ENCODE results near the gene SLCO4C1. TPM values are rescaled to one million over a fixed set of nuclear protein-coding genes. Genes with fewer than 3 reads are reported as not detected.

SLCO4C1 gene
- total and polyA plus RNA-seq, 2 of the 13 experiments (the other 11 are each of a cell fraction or from before 2014, with no cell fraction given): 1.3 to 7.8 TPM

DNA sequence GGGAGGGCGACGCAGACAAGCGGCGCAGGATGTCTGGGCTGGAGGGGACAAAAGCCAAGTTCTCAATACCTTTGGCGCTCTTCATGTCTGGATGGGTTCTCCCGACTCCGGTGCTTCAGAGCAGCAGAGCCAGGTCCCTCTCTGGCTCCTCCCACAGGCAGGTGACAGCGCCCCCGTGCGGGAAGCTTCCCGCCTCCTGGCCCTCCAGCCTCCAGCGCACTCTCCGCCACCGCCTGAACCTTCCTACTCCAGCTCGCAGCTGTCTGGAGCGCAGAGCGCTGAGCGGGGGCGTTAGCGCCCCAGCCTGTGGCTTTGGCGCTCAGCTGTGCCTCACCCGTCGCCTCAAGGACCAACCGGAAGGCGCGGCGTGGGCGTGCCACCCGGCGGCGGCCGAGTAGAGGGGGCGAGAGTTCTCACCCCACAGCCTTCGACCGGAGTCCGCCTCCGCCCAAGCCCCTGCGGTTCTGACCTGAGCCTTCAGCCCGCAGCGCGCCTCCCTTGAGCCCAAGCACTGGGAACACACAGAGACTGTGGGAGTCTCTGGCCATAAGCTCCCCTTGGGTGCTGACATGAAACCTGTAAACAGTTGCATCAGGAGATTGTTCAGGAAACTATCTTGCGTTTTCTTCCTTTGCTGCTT lies at the start of gene SLCO4C1 (continued):
- TF ChIP-seq, protein P1, sequence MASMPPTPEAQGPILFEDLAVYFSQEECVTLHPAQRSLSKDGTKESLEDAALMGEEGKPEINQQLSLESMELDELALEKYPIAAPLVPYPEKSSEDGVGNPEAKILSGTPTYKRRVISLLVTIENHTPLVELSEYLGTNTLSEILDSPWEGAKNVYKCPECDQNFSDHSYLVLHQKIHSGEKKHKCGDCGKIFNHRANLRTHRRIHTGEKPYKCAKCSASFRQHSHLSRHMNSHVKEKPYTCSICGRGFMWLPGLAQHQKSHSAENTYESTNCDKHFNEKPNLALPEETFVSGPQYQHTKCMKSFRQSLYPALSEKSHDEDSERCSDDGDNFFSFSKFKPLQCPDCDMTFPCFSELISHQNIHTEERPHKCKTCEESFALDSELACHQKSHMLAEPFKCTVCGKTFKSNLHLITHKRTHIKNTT (CRISPR knock-in tag; IDR thresholded peaks at IDR 0.05): no peak
- TF ChIP-seq ZNF775 (CRISPR knock-in tag; IDR thresholded peaks at IDR 0.05; ENCODE audit: borderline replicate concordance): no peak
- TF ChIP-seq CBX1 (IDR thresholded peaks at IDR 0.05; ENCODE audit: low read depth): peak; percentile 42
- TF ChIP-seq ISL2 (CRISPR knock-in tag; IDR thresholded peaks at IDR 0.05): peak; percentile 65
- 0 out of 2 replicates have a peak, but pooled peaks have one; percentile 77 for TF ChIP-seq SNAPC2 (CRISPR knock-in tag; IDR thresholded peaks at IDR 0.05)
- TF ChIP-seq ZNF878 (CRISPR knock-in tag; IDR thresholded peaks at IDR 0.05): no peak
- TF ChIP-seq ZNF713 (CRISPR knock-in tag; IDR thresholded peaks at IDR 0.05): no peak
- TF ChIP-seq MYNN (CRISPR knock-in tag; IDR thresholded peaks at IDR 0.05; ENCODE audit: low read depth): no peak
- TF ChIP-seq ZKSCAN5 (CRISPR knock-in tag; IDR thresholded peaks at IDR 0.05): no peak
- TF ChIP-seq NCOA2 (CRISPR knock-in tag; IDR thresholded peaks at IDR 0.05): no peak
- TF ChIP-seq GPN1 (CRISPR knock-in tag; IDR thresholded peaks at IDR 0.05; ENCODE audit: borderline replicate concordance): no peak
- peak; percentile 60; the same call in 1 of the 2 replicates for TF ChIP-seq ADNP (CRISPR knock-in tag; IDR thresholded peaks at IDR 0.05)
- peak; percentile 27; the same call in 1 of the 2 replicates for TF ChIP-seq SPEN (CRISPR knock-in tag; IDR thresholded peaks at IDR 0.05; ENCODE audit: low read depth)
- no peak for TF ChIP-seq ISX (CRISPR knock-in tag; conservative IDR thresholded peaks at IDR 0.05)
- peak; percentile 89; the same call in 1 of the 2 replicates for TF ChIP-seq ZNF501 (CRISPR knock-in tag; IDR thresholded peaks at IDR 0.05)
- TF ChIP-seq, protein P2, sequence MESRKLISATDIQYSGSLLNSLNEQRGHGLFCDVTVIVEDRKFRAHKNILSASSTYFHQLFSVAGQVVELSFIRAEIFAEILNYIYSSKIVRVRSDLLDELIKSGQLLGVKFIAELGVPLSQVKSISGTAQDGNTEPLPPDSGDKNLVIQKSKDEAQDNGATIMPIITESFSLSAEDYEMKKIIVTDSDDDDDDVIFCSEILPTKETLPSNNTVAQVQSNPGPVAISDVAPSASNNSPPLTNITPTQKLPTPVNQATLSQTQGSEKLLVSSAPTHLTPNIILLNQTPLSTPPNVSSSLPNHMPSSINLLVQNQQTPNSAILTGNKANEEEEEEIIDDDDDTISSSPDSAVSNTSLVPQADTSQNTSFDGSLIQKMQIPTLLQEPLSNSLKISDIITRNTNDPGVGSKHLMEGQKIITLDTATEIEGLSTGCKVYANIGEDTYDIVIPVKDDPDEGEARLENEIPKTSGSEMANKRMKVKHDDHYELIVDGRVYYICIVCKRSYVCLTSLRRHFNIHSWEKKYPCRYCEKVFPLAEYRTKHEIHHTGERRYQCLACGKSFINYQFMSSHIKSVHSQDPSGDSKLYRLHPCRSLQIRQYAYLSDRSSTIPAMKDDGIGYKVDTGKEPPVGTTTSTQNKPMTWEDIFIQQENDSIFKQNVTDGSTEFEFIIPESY (CRISPR knock-in tag; IDR thresholded peaks at IDR 0.05): 0 out of 2 replicates have a peak, but pooled peaks have one; percentile 39
- no peak for TF ChIP-seq ZNF7 (CRISPR knock-in tag; IDR thresholded peaks at IDR 0.05)
- TF ChIP-seq, protein P3, sequence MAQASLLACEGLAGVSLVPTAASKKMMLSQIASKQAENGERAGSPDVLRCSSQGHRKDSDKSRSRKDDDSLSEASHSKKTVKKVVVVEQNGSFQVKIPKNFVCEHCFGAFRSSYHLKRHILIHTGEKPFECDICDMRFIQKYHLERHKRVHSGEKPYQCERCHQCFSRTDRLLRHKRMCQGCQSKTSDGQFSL (CRISPR knock-in tag; IDR thresholded peaks at IDR 0.05): 0 out of 2 replicates have a peak, but pooled peaks have one; percentile 45
- 0 out of 2 replicates have a peak, but pooled peaks have one; percentile 67 for TF ChIP-seq ZNF773 (CRISPR knock-in tag; IDR thresholded peaks at IDR 0.05; ENCODE audit: borderline replicate concordance)
- no peak for TF ChIP-seq RAD51 (IDR thresholded peaks at IDR 0.05; ENCODE audit: borderline replicate concordance)
- peak; percentile 66; the same call in 1 of the 2 replicates for TF ChIP-seq ZNF235 (CRISPR knock-in tag; IDR thresholded peaks at IDR 0.05; ENCODE audit: borderline replicate concordance)
- TF ChIP-seq NR2F1 (CRISPR knock-in tag; IDR thresholded peaks at IDR 0.05): no peak
- TF ChIP-seq ZNF33A (CRISPR knock-in tag; IDR thresholded peaks at IDR 0.05; ENCODE audit: borderline replicate concordance): 0 out of 2 replicates have a peak, but pooled peaks have one; percentile 80
- TF ChIP-seq ZNF317 (CRISPR knock-in tag; IDR thresholded peaks at IDR 0.05): no peak; the same call in 1 of the 2 replicates
- TF ChIP-seq, protein P4, sequence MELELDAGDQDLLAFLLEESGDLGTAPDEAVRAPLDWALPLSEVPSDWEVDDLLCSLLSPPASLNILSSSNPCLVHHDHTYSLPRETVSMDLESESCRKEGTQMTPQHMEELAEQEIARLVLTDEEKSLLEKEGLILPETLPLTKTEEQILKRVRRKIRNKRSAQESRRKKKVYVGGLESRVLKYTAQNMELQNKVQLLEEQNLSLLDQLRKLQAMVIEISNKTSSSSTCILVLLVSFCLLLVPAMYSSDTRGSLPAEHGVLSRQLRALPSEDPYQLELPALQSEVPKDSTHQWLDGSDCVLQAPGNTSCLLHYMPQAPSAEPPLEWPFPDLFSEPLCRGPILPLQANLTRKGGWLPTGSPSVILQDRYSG (CRISPR knock-in tag; IDR thresholded peaks at IDR 0.05): no peak
- TF ChIP-seq, protein P5, sequence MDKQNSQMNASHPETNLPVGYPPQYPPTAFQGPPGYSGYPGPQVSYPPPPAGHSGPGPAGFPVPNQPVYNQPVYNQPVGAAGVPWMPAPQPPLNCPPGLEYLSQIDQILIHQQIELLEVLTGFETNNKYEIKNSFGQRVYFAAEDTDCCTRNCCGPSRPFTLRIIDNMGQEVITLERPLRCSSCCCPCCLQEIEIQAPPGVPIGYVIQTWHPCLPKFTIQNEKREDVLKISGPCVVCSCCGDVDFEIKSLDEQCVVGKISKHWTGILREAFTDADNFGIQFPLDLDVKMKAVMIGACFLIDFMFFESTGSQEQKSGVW (CRISPR knock-in tag; IDR thresholded peaks at IDR 0.05; ENCODE audit: borderline replicate concordance): no peak
